WTC11 (cell line): Measurements from ENCODE around the gene GALT. TPM values are rescaled to one million over a fixed set of nuclear protein-coding genes. Genes with fewer than 3 reads are reported as not detected.

Experiments
- ATAC-seq: fragments of 200-7000 bp; cut with Tn5 transposase; 2 replicates; pipeline ENCODE4 v1.10.0; 2021; ENCODE audit warnings: mild to moderate bottlenecking, moderate library complexity
- CTCF ChIA-PET: fragments of 300-600 bp; sonication (Branson Sonifier 250); formaldehyde crosslinking; loops from one replicate; lab custom pipeline; 2021; ENCODE audit warnings: antibody characterized with exemption; lab: Charles Lee
- POLR2A ChIA-PET: fragments of 350-600 bp; sonication (Branson Sonifier 250); formaldehyde crosslinking; loops from one replicate; lab custom pipeline; 2021; ENCODE audit warnings: antibody characterized with exemption; lab: Charles Lee
- DNase-seq: peaks from one replicate; pipeline ENCODE4 v3.0.0; 2021; ENCODE audit warnings: low spot score
- H3K27ac Mint-ChIP-seq: 2 replicates; pipeline ENCODE4 v1.8.0; 2021; ENCODE audit warnings: mixed read lengths
- H3K27me3 Mint-ChIP-seq: 2 replicates; pipeline ENCODE4 v1.8.0; 2021; ENCODE audit warnings: low read depth, mild to moderate bottlenecking, moderate library complexity, mixed read lengths
- H3K36me3 Mint-ChIP-seq: 2 replicates; pipeline ENCODE4 v1.8.0; 2021; ENCODE audit warnings: mixed read lengths
- H3K4me1 Mint-ChIP-seq: 2 replicates; pipeline ENCODE4 v1.8.0; 2022; ENCODE audit warnings: mixed read lengths
- H3K4me3 Mint-ChIP-seq: 2 replicates; pipeline ENCODE4 v1.8.0; 2021; ENCODE audit warnings: mild to moderate bottlenecking, moderate library complexity, mixed read lengths
- H3K9me3 Mint-ChIP-seq: 2 replicates; pipeline ENCODE4 v1.8.0; 2021; ENCODE audit warnings: mixed read lengths
- CBFB ChIP-seq: sonication (generic); formaldehyde crosslinking; IDR thresholded peaks from 2 replicates; pipeline ENCODE4 v1.8.1; 2022; ENCODE audit warnings: mild to moderate bottlenecking, low read depth, missing genetic modification reagents
- GTF2I ChIP-seq: fragments of 250-450 bp; sonication (Bioruptor Pico); conservative IDR thresholded peaks from 2 replicates; pipeline ENCODE4 v1.4.0; 2021; ENCODE audit warnings: mild to moderate bottlenecking
- IRF2 ChIP-seq: sonication (generic); formaldehyde crosslinking; IDR thresholded peaks from 2 replicates; pipeline ENCODE4 v1.8.0; 2022; ENCODE audit warnings: low read depth, missing genetic modification reagents, borderline replicate concordance
- JUN ChIP-seq: sonication (generic); formaldehyde crosslinking; IDR thresholded peaks from 2 replicates; pipeline ENCODE4 v1.8.0; 2023; ENCODE audit warnings: mild to moderate bottlenecking, missing genetic modification reagents
- NR1H2 ChIP-seq: sonication (generic); formaldehyde crosslinking; IDR thresholded peaks from 2 replicates; pipeline ENCODE4 v1.9.0; 2021; ENCODE audit warnings: mild to moderate bottlenecking, moderate library complexity, missing genetic modification reagents
- NR3C1 ChIP-seq: sonication (generic); formaldehyde crosslinking; conservative IDR thresholded peaks from 2 replicates; pipeline ENCODE4 v1.8.1; 2023; ENCODE audit warnings: low read depth, mild to moderate bottlenecking, missing genetic modification reagents
- SMAD4 ChIP-seq: sonication (generic); formaldehyde crosslinking; IDR thresholded peaks from 2 replicates; pipeline ENCODE4 v1.8.0; 2022; ENCODE audit warnings: mild to moderate bottlenecking, missing genetic modification reagents
- SP1 ChIP-seq: sonication (generic); formaldehyde crosslinking; conservative IDR thresholded peaks from 2 replicates; pipeline ENCODE4 v1.8.1; 2022; ENCODE audit warnings: missing genetic modification reagents
- TCF7 ChIP-seq: sonication (generic); formaldehyde crosslinking; IDR thresholded peaks from 2 replicates; pipeline ENCODE4 v1.8.0; 2022; ENCODE audit warnings: mild to moderate bottlenecking, low read depth, missing genetic modification reagents, moderate library complexity
- TEAD1 ChIP-seq: sonication (generic); formaldehyde crosslinking; IDR thresholded peaks from 2 replicates; pipeline ENCODE4 v1.8.0; 2022; ENCODE audit warnings: mild to moderate bottlenecking, missing genetic modification reagents
- ZNF121 ChIP-seq: sonication (generic); formaldehyde crosslinking; IDR thresholded peaks from 2 replicates; pipeline ENCODE4 v1.8.0; 2023; ENCODE audit warnings: missing genetic modification reagents
- ZNF263 ChIP-seq: sonication (generic); formaldehyde crosslinking; IDR thresholded peaks from 2 replicates; pipeline ENCODE4 v1.8.1; 2022; ENCODE audit warnings: low read depth, mild to moderate bottlenecking, moderate library complexity, missing genetic modification reagents
- ZNF416 ChIP-seq: fragments of 250-450 bp; sonication (Bioruptor Pico); IDR thresholded peaks from 2 replicates; pipeline ENCODE4 v1.9.0; 2021; ENCODE audit warnings: mild to moderate bottlenecking, inconsistent platforms
- ZNF423 ChIP-seq: fragments of 250-450 bp; sonication (Bioruptor Pico); IDR thresholded peaks from 2 replicates; pipeline ENCODE4 v2.1.2; 2022; ENCODE audit warnings: mild to moderate bottlenecking, moderate library complexity
- ZNF671 ChIP-seq: fragments of 250-450 bp; sonication (Bioruptor Pico); IDR thresholded peaks from 2 replicates; pipeline ENCODE4 v1.8.0; 2021; ENCODE audit warnings: mild to moderate bottlenecking
- total RNA-seq: library from RNA; stranded (reverse); gene quantifications from 3 replicates; pipeline ENCODE4 v1.2.3, GENCODE V29; 2021
- TF ChIP-seq, protein P1 (sequence below): sonication (generic); formaldehyde crosslinking; IDR thresholded peaks from 2 replicates; pipeline ENCODE4 v1.8.0; 2022; ENCODE audit warnings: mild to moderate bottlenecking, missing genetic modification reagents
- TF ChIP-seq, protein P2 (sequence below): sonication (generic); formaldehyde crosslinking; IDR thresholded peaks from 2 replicates; pipeline ENCODE4 v1.8.1; 2022; ENCODE audit warnings: low read depth, mild to moderate bottlenecking, moderate library complexity, missing genetic modification reagents, borderline replicate concordance
- TF ChIP-seq, protein P3 (sequence below): sonication (generic); formaldehyde crosslinking; IDR thresholded peaks from 2 replicates; pipeline ENCODE4 v1.8.1; 2023; ENCODE audit warnings: mild to moderate bottlenecking, missing genetic modification reagents, borderline replicate concordance
- TF ChIP-seq, protein P4 (sequence below): fragments of 200-600 bp; IDR thresholded peaks from 2 replicates; pipeline ENCODE4 v1.8.0; 2022; ENCODE audit warnings: antibody characterized with exemption
- TF ChIP-seq, protein P5 (sequence below): fragments of 250-450 bp; sonication (Bioruptor Pico); conservative IDR thresholded peaks from 2 replicates; pipeline ENCODE4 v1.9.0; 2021; ENCODE audit warnings: mild to moderate bottlenecking
- TF ChIP-seq, protein P6 (sequence below): sonication (generic); formaldehyde crosslinking; IDR thresholded peaks from 2 replicates; pipeline ENCODE4 v1.8.0; 2022; ENCODE audit warnings: mild to moderate bottlenecking, missing genetic modification reagents
- TF ChIP-seq, protein P7 (sequence below): fragments of 250-450 bp; sonication (Bioruptor Pico); IDR thresholded peaks from 2 replicates; pipeline ENCODE4 v1.9.0; 2021; ENCODE audit warnings: moderate library complexity, mild to moderate bottlenecking, inconsistent platforms, borderline replicate concordance
- TF ChIP-seq, protein P8 (sequence below): sonication (generic); formaldehyde crosslinking; IDR thresholded peaks from 2 replicates; pipeline ENCODE4 v1.8.1; 2022; ENCODE audit warnings: mild to moderate bottlenecking, moderate library complexity, missing genetic modification reagents
- TF ChIP-seq, protein P9 (sequence below): sonication (generic); formaldehyde crosslinking; IDR thresholded peaks from 2 replicates; pipeline ENCODE4 v1.8.1; 2023; ENCODE audit warnings: mild to moderate bottlenecking, missing genetic modification reagents

The GALT gene
- total RNA-seq, 1 experiment from 2014 or later = 39.7 TPM

DNA sequence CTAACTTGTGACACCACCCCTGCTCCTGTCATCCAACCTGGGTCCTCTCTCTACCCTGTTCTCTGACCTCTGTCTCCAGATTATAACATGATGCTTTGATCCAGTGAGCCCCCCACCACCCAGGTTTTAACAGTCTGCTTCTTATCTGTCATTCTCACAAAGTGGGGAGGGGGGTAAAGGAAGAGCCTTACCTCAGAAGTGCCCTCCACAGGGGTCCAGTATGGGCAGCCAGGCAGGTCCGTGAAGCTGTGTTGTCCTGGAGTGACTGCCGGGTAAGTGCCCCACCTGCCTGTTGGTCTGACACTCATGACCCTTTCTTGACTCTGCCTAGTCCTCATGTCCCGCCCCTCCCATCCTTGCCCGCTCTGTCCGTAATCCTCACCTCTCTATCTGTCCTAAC lies 8.9 kb downstream of the GALT start (continued):
- no peak for TF ChIP-seq TEAD1
- no peak for TF ChIP-seq SP1 (CRISPR knock-in tag)
- no peak for TF ChIP-seq ZNF416 (CRISPR knock-in tag)
- TF ChIP-seq CBFB (CRISPR knock-in tag) = no peak
- TF ChIP-seq, protein P1, sequence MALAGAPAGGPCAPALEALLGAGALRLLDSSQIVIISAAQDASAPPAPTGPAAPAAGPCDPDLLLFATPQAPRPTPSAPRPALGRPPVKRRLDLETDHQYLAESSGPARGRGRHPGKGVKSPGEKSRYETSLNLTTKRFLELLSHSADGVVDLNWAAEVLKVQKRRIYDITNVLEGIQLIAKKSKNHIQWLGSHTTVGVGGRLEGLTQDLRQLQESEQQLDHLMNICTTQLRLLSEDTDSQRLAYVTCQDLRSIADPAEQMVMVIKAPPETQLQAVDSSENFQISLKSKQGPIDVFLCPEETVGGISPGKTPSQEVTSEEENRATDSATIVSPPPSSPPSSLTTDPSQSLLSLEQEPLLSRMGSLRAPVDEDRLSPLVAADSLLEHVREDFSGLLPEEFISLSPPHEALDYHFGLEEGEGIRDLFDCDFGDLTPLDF (CRISPR knock-in tag) = no peak
- no peak for TF ChIP-seq SMAD4 (CRISPR knock-in tag)
- TF ChIP-seq NR1H2 (CRISPR knock-in tag) = no peak
- no peak for TF ChIP-seq NR3C1 (CRISPR knock-in tag)
- TF ChIP-seq JUN (CRISPR knock-in tag) = no peak
- TF ChIP-seq, protein P2, sequence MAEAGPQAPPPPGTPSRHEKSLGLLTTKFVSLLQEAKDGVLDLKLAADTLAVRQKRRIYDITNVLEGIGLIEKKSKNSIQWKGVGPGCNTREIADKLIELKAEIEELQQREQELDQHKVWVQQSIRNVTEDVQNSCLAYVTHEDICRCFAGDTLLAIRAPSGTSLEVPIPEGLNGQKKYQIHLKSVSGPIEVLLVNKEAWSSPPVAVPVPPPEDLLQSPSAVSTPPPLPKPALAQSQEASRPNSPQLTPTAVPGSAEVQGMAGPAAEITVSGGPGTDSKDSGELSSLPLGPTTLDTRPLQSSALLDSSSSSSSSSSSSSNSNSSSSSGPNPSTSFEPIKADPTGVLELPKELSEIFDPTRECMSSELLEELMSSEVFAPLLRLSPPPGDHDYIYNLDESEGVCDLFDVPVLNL (CRISPR knock-in tag) = no peak

DNA sequence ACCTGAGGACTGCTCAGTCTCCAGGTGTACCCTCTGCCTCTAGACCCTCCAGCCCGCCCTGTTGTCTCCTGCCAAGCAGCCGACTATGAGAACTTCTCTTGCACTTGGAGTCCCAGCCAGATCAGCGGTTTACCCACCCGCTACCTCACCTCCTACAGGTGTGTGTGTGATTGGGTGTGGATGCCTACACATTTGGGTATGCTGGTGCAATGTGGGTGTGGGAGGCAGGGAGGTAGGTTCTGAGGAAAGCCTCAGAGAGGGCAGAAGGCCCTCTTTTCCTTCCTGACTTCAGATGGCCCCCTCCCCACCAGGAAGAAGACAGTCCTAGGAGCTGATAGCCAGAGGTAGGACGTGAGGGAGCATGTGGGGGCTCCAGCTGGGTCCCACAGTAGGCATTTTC lies 10.5 kb downstream of the GALT start:
- Mint-ChIP-seq H3K27ac (no peak overlapping the region), H3K36me3 (no peaks in the 10 kb centered on the region), H3K4me3 (no peak overlapping the region), H3K4me1 (peaks cover 23% of the 10 kb centered on the region), H3K27me3 (peaks cover 6% of the 10 kb centered on the region), H3K9me3 (no peaks in the 10 kb centered on the region)
- no peak for ATAC-seq
- DNase-seq = no peak
- ChIA-PET POLR2A (no interaction called here), CTCF (interaction anchor here (1.0 to 2.6 kb wide), 4 partner anchors 8 to 94 kb away, joined by 3 to 12 read pairs (median 9); partner anchors contain the start of gene GALT)
- TF ChIP-seq, protein P3, sequence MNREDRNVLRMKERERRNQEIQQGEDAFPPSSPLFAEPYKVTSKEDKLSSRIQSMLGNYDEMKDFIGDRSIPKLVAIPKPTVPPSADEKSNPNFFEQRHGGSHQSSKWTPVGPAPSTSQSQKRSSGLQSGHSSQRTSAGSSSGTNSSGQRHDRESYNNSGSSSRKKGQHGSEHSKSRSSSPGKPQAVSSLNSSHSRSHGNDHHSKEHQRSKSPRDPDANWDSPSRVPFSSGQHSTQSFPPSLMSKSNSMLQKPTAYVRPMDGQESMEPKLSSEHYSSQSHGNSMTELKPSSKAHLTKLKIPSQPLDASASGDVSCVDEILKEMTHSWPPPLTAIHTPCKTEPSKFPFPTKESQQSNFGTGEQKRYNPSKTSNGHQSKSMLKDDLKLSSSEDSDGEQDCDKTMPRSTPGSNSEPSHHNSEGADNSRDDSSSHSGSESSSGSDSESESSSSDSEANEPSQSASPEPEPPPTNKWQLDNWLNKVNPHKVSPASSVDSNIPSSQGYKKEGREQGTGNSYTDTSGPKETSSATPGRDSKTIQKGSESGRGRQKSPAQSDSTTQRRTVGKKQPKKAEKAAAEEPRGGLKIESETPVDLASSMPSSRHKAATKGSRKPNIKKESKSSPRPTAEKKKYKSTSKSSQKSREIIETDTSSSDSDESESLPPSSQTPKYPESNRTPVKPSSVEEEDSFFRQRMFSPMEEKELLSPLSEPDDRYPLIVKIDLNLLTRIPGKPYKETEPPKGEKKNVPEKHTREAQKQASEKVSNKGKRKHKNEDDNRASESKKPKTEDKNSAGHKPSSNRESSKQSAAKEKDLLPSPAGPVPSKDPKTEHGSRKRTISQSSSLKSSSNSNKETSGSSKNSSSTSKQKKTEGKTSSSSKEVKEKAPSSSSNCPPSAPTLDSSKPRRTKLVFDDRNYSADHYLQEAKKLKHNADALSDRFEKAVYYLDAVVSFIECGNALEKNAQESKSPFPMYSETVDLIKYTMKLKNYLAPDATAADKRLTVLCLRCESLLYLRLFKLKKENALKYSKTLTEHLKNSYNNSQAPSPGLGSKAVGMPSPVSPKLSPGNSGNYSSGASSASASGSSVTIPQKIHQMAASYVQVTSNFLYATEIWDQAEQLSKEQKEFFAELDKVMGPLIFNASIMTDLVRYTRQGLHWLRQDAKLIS = no peak
- TF ChIP-seq TCF7 = no peak
- TF ChIP-seq NR1H2 (CRISPR knock-in tag) = no peak
- TF ChIP-seq, protein P4, sequence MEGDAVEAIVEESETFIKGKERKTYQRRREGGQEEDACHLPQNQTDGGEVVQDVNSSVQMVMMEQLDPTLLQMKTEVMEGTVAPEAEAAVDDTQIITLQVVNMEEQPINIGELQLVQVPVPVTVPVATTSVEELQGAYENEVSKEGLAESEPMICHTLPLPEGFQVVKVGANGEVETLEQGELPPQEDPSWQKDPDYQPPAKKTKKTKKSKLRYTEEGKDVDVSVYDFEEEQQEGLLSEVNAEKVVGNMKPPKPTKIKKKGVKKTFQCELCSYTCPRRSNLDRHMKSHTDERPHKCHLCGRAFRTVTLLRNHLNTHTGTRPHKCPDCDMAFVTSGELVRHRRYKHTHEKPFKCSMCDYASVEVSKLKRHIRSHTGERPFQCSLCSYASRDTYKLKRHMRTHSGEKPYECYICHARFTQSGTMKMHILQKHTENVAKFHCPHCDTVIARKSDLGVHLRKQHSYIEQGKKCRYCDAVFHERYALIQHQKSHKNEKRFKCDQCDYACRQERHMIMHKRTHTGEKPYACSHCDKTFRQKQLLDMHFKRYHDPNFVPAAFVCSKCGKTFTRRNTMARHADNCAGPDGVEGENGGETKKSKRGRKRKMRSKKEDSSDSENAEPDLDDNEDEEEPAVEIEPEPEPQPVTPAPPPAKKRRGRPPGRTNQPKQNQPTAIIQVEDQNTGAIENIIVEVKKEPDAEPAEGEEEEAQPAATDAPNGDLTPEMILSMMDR = no peak
- no peak for TF ChIP-seq ZNF121 (CRISPR knock-in tag)
- TF ChIP-seq, protein P5, sequence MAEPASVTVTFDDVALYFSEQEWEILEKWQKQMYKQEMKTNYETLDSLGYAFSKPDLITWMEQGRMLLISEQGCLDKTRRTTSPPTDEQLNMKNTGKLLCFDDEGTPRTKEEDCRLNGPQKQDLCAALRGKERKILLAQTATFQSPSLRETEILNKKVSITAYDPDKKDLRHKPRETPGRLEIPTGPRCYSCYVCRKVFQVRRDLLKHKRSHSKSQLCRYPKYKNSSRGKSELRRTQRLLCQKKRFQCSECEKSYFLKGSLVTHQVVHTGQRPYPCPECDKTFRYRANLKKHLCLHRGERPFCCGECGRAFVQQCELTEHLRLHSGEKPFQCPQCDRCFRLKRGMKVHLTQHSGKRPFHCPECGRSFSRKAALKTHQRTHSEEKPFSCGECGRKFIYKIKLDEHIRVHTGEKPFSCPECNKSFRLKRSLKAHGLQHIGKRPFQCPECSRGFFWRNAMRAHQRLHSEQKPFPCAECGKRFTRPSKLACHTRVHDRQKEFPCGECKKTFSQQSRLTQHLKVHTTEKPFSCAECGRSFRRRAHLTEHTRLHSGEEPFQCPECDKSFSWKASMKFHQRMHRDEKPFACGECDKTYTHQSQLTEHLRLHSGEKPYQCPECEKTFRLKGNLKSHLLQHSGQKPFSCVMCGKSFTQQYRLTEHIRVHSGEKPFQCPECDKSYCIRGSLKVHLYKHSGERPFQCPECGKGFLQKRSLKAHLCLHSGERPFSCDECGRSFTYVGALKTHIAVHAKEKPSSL (CRISPR knock-in tag) = no peak
- no peak for TF ChIP-seq ZNF263
- TF ChIP-seq, protein P6, sequence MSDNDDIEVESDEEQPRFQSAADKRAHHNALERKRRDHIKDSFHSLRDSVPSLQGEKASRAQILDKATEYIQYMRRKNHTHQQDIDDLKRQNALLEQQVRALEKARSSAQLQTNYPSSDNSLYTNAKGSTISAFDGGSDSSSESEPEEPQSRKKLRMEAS = no peak
- no peak for TF ChIP-seq ZNF423
- TF ChIP-seq ZNF671 (CRISPR knock-in tag) = no peak
- TF ChIP-seq, protein P7, sequence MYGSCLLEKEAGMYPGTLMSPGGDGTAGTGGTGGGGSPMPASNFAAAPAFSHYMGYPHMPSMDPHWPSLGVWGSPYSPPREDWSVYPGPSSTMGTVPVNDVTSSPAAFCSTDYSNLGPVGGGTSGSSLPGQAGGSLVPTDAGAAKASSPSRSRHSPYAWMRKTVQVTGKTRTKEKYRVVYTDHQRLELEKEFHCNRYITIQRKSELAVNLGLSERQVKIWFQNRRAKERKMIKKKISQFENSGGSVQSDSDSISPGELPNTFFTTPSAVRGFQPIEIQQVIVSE (CRISPR knock-in tag) = no peak
- no peak for TF ChIP-seq GTF2I (CRISPR knock-in tag)
- TF ChIP-seq, protein P8, sequence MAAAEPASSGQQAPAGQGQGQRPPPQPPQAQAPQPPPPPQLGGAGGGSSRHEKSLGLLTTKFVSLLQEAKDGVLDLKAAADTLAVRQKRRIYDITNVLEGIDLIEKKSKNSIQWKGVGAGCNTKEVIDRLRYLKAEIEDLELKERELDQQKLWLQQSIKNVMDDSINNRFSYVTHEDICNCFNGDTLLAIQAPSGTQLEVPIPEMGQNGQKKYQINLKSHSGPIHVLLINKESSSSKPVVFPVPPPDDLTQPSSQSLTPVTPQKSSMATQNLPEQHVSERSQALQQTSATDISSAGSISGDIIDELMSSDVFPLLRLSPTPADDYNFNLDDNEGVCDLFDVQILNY = no peak
- TF ChIP-seq, protein P9, sequence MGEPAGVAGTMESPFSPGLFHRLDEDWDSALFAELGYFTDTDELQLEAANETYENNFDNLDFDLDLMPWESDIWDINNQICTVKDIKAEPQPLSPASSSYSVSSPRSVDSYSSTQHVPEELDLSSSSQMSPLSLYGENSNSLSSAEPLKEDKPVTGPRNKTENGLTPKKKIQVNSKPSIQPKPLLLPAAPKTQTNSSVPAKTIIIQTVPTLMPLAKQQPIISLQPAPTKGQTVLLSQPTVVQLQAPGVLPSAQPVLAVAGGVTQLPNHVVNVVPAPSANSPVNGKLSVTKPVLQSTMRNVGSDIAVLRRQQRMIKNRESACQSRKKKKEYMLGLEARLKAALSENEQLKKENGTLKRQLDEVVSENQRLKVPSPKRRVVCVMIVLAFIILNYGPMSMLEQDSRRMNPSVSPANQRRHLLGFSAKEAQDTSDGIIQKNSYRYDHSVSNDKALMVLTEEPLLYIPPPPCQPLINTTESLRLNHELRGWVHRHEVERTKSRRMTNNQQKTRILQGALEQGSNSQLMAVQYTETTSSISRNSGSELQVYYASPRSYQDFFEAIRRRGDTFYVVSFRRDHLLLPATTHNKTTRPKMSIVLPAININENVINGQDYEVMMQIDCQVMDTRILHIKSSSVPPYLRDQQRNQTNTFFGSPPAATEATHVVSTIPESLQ (CRISPR knock-in tag) = no peak
- TF ChIP-seq IRF2 = no peak
